DMS114 treated with DMSO at 0.1 percent for 48 hours (cell line): Measurements from ENCODE around the gene CLEC17A.

Source experiments
- DNase-seq: peaks from one replicate; lab custom pipeline; 2025; ENCODE audit not compliant: unreplicated experiment; lab: John Stamatoyannopoulos, UW

The CLEC17A gene

DNA sequence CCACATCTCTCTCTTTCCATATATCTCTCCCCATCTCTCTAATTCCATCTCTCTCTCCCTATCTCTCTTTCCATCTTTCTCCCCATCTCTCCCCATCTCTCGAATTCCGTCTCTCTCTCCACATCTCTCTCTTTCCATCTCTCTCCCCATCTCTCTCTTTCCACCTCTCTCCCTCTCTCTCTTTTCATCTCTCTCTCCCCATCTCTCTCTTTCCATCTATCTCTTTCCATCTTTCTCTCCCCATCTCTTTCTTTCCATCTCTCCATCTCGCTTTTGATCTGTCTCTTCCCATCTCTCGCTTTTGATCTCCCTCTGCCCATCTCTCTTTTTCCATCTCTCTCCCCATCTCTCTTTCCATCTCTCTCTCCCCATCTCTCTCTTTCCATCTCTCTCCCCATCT lies 66.1 kb downstream of the CLEC17A start:
- DNase-seq: no peak

DNA sequence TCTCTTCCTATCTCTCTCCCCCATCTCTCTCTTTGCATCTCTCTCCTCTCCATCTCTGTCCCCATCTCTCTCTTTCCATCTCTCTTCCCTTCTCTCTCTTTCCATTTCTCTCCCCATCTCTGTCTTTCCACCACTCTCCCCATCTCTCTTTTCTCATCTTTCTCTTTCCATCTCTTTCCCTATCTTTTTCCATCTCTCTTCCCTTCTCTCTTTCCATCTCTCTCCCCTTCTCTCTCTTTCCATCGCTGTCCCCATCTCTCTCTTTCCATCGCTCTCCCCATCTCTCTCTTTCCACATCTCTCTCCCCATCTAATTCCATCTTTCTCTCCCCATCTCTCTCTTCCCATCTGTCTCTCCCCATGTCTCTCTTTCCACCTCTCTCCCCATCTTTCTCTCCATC lies 67.3 kb downstream of the CLEC17A start:
- no peak for DNase-seq

DNA sequence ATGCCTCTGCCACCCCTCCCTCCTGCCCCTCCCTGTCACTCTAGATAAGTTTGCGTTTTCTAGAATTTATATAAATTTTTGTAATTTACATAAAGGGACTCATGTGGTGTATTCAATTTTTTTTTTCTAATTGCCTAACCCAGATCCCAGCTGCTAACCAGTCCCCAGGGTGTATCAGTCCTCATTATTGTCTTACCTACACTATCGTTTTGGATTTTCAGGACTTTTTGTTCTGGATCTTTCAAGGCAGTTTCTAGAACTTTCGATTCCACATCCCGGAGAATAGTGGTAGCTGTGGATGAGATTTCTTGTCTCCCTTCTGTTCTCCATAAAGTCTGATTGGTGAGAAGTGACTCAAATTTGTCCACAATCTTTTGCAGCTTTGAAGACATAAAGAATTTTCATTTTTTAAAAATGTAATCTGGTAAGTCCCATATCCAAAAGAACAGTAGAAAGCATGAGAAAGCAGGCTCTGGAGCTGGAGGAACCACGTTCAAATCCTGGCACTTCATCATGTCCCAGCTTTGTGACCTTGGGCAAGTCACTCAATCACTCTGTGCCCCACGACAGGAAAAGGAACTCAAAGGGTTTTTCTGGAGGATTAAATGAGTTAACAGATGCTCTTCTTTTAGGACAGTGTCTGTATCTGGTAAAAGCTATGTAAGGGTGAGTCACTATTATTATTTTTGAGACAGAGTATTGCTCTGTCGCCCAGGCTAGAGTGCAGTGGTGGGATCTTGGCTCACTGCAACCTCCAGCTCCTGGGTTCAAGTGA lies 72.1 kb downstream of the CLEC17A start:
- DNase-seq: no peak

DNA sequence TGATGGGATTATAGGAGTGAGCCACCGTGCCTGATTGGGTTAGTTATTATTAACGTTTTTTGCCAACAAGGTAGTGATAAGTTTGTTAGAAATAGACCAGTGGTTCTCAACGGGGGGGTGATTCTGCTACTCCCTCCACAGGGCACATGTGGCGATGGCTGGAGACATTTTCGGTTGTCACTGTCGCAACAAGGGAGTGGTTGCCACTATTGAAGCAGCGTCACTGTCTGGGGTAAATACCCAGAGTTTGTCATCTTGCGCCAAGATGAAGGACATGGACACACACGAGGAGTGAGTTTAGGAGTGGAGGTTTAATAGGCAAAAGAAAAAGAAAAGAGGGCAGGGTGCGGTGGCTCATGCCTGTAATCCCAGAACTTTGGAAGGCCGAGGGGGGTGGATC lies 72.8 kb downstream of the CLEC17A start:
- DNase-seq: no peak

DNA sequence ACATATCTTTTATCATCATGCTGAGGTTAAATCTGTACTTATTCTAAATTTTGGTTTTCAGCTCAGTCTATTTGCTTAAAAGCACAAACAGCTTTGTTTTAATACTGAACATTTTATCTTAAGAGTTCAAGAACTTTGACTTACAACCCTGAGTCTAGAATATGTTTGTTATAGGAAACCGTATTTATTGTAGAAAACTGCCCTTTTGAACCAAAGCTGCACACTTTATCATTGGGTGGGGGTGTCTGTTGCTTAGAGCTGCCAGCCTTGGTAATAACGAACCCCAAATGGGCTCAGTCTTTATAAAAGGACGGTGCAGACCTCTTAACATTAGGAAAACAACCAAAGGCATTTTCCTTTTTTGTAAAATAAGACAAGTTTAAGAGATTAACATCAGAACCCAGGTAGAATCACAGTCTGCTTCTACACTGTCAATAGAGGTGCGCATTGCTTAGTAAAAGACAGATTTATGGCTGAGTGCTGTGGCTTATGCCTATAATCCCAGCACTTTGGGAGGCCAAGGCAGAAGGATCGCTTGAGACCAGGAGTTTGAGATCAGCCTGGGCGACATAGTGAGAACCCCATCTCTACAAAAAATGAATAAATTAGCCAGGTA lies 77.1 kb downstream of the CLEC17A start:
- DNase-seq: no peak

DNA sequence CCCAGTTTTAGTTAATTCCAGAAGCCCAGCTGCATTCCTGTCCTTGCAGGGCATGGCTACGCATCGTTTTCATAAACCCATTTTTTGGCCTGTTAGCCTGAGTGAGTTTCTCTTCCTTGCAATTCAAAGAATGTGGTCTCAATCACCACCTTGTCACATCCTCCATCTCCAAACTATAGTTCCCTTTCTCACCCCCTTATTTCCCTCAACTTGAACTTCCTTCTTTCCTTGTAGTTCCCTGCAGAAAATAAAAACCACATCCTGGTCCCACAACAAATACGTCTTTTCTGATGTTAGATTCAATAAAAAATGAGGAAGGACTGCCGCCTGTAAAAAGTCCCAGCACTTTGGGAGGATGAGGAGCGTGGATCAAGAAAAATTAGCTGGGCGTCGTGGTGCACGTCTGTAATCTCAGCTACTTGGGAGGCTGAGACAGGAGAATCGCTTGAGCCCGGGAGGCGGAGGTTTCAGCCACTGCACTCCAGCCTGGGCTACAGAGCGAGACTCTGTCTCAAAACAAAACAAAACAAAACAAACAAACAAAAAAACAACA lies 78.6 kb downstream of the CLEC17A start:
- no peak for DNase-seq
